KOPT-K1 (cell line): ENCODE measurements around the gene NFE2L2.
"Not testable (repeated sequence)": the region's sequence is repeated elsewhere in the genome, so short reads cannot be mapped to it uniquely, and the experiment has no call there.

Experiments used
- H3K27ac ChIP-seq: fragments of 200-600 bp; sonication (generic); 2 replicates; pipeline ENCODE4 v1.5.1; 2016; ENCODE audit warnings: antibody characterized with exemption, mild to moderate bottlenecking, low read depth, low read length; ENCODE audit not compliant: poor library complexity, severe bottlenecking
- H3K36me3 ChIP-seq: fragments of 200-600 bp; sonication (generic); 2 replicates; pipeline ENCODE4 v1.5.1; 2017; ENCODE audit warnings: antibody characterized with exemption, mild to moderate bottlenecking, low read length, moderate library complexity; ENCODE audit not compliant: insufficient read depth
- H3K9me3 ChIP-seq: fragments of 200-600 bp; sonication (generic); 2 replicates; pipeline ENCODE4 v1.5.1; 2017; ENCODE audit warnings: antibody characterized with exemption, low read length, mild to moderate bottlenecking; ENCODE audit not compliant: insufficient read depth, poor library complexity, severe bottlenecking

Gene NFE2L2

DNA sequence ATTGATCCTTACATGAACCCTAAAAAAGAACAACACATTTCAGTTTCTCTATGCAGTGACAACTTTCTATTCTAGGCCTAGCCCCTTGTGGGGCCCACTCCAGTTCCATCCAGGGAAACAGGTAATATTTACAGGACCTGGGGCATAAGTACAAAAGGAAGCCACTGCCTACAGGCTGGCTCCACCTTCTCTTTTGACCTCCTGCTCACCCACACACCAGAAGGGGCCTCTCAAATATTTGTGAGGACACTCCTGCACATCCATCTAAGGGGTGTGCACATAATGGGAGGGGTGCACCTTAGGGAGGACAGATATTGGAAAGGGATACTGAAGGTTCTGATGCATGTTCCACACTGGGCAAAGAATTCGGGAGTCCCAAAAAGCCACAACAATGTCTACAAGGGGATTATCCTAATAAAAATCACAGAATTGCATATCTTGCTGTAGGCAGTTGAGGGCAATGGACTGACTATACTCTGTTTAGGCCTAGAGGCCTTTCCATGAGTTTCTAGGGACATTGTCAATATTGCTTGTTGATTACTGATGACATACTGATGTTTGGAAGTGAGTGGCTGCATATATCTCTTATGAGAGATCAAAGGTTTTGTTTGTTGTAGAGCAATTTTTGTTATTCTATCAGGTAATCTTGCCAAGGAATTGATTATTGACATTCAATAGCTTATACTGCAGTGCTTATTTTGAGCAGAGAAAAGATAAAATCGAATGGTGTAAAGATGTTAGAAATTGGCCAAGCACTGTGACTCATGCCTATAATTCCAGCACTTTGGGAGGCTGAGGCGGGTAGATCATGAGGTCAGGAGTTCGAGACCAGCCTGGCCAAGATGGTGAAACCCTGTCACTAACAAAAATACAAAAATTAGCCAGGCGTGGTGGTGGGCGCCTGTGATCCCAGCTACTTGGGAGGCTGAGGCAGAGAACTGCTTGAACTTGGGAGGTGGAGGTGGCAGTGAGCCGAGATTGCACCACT, 75.8 kb downstream of the NFE2L2 start:
- H3K36me3 ChIP-seq, result no peaks in the 10 kb centered on the region
- no peak overlapping the region for H3K27ac ChIP-seq
- no peaks in the 10 kb centered on the region for H3K9me3 ChIP-seq

DNA sequence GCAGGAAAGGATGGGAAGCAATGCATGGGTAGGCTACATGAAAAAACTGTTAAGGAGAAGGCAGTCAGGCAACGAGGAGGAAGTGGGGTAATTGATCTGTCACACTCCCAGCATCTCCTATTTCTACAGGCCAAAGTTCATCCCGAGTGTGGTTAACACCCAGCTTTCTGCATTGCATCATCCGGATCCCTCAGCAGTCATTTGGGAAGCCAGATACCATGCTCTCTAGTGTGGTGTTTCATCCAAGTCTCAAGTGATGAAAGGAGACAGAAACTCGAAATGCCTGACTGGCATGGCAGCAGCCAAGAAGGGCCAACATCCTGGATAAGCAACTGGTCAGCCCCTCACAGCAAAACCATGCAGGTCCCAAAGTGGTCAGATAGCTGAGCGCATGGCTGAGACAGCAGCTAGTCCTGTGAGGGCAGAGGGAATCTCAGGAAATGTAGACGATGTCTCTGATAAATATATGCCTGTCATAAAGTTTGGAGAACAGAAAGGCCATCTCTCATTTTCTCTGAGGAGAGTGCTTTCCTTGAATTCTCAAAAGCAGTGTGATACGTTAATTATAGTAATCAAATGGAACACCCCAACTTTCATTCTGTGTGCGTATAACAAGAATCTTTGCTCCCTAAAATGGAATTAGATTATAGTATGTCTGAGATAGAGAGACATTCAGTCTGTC, 76.8 kb downstream of the NFE2L2 start:
- H3K27ac ChIP-seq, result no peak overlapping the region
- H3K36me3 ChIP-seq, result no peaks in the 10 kb centered on the region
- no peaks in the 10 kb centered on the region for H3K9me3 ChIP-seq

DNA sequence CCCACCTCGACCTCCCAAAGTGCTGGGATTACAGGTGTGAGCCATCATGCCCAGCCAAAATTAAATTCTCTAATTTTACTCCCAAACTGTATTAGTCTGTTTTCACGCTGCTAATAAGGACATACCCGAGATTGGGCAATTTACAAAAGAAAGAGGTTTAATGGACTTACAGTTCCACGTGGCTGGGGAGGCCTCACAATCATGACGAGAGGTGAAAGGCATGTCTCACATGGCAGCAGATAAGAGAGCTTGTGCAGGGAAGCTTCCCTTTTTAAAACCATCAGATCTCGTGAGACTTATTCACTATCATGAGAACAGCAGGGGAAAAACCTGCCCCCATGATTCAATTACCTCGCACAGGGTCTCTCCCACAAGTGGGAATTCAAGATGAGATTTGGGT, 78.5 kb downstream of the NFE2L2 start:
- H3K9me3 ChIP-seq, H3K27ac ChIP-seq, H3K36me3 ChIP-seq: not testable (repeated sequence)

DNA sequence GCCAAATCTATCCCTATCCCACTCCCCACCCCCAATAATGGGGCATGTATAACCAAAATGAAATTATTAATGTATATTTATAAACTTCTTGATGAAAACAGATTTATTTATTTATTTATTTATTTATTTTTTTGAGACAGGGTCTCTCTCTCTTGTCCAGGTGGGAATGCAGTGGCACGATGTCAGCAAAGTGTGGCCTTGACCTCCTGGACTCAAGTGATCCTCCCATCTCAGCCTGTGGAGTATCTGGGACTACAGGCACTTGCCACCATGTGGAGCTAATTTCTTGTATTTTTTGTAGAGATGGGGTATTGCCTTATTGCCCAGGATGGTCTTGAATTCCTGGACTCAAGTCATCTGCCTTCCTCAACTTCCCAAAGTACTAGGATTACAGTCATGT, 79.9 kb downstream of the NFE2L2 start:
- H3K9me3 ChIP-seq, result no peaks in the 10 kb centered on the region
- H3K36me3 ChIP-seq, result no peaks in the 10 kb centered on the region
- H3K27ac ChIP-seq, result no peak overlapping the region

DNA sequence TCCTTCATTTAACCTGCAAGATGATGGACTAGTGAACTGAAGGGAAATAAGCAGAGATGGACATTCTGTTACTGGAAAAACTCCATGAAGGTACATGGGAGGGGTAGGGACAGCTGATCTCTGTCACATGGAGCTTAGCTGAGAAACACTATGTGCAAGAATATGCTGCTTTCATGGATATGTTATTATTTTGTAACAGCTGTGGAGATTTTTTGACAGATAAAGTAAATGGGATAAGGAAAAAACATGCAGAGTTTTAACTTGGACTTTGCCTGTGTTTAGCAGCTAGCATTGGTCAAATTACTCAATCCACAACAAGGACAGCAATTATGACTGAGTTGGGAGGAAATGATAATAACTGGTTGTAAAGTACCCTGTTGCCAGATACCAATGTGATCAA, 80.7 kb downstream of the NFE2L2 start:
- no peaks in the 10 kb centered on the region for H3K9me3 ChIP-seq
- no peaks in the 10 kb centered on the region for H3K36me3 ChIP-seq
- no peak overlapping the region for H3K27ac ChIP-seq
